HG03060 (cell line): ENCODE results near the gene MLST8.
"Not testable (repeated sequence)": the region's sequence is repeated elsewhere in the genome, so short reads cannot be mapped to it uniquely, and the experiment has no call there.

ENCODE experiments used
- ATAC-seq: cut with Tn5 transposase; IDR thresholded peaks from one replicate; pipeline ENCODE4 v1.9.1; 2021; ENCODE audit warnings: low read depth, moderate number of reproducible peaks; ENCODE audit not compliant: unreplicated experiment

MLST8 gene

GRCh38 chr16:2242598-2242997 lies 37.3 kb downstream of the MLST8 start:
- no peak for ATAC-seq

GRCh38 chr16:2243031-2243528 lies 37.8 kb downstream of the MLST8 start:
- no peak for ATAC-seq

GRCh38 chr16:2243781-2244180 lies 38.5 kb downstream of the MLST8 start:
- ATAC-seq = no peak

- no peak for ATAC-seq
Measured at GRCh38 chr16:2244301-2244700, 39.0 kb downstream of the MLST8 start.

GRCh38 chr16:2244926-2245795 lies 39.9 kb downstream of the MLST8 start:
- no peak for ATAC-seq

GRCh38 chr16:2246301-2246885 lies 41.1 kb downstream of the MLST8 start:
- ATAC-seq = no peak

- no peak for ATAC-seq
Measured at GRCh38 chr16:2250652-2251295, 45.5 kb downstream of the MLST8 start.

GRCh38 chr16:2251296-2252111 lies 46.2 kb downstream of the MLST8 start, which contains the start of gene ECI1:
ECI1 (minus strand) TSS chr16:2251587; CDS start chr16:2251566, 21 bp downstream.
- ATAC-seq = peak; percentile 56

- no peak for ATAC-seq
Measured at GRCh38 chr16:2252806-2253148, 47.5 kb downstream of the MLST8 start.

GRCh38 chr16:2253293-2253692 lies 48.0 kb downstream of the MLST8 start:
- ATAC-seq = no peak

GRCh38 chr16:2256531-2257140 lies 51.4 kb downstream of the MLST8 start:
- ATAC-seq = no peak

GRCh38 chr16:2257726-2258125 lies 52.5 kb downstream of the MLST8 start:
- no peak for ATAC-seq

- not testable (repeated sequence) for ATAC-seq
Measured at GRCh38 chr16:2258530-2258929, 53.3 kb downstream of the MLST8 start.
